ENCODE results near the gene NUP205. TPM values are rescaled to one million over a fixed set of nuclear protein-coding genes. Genes with fewer than 3 reads are reported as not detected.
A peak's percentile ranks its signal among the peaks of the same experiment; 100 is the strongest.

NUP205 gene
- total and polyA plus RNA-seq, 2 experiments from 2014 or later = 15.2 to 44.6 TPM

- no peak for TF ChIP-seq CTCF (IDR thresholded peaks at IDR 0.05; ENCODE audit: poor library complexity)
- no peak for TF ChIP-seq EZH2 (IDR thresholded peaks at IDR 0.05; ENCODE audit: borderline replicate concordance)
- TF ChIP-seq EZH2phosphoT487 (IDR thresholded peaks at IDR 0.05; ENCODE audit: low read depth, severe bottlenecking, unreplicated experiment) = no peak
- Histone ChIP-seq H3K79me2 (no peaks in the 10 kb centered on the region), H3K4me2 (no peak overlapping the region), H3K36me3 (replicated peaks; ENCODE audit: insufficient read depth, low read depth) (no peaks in the 10 kb centered on the region), H2AFZ (no peak overlapping the region), H3K4me1 (ENCODE audit: insufficient read depth) (no peaks in the 10 kb centered on the region), H3K9me3 (ENCODE audit: low read depth) (no peaks in the 10 kb centered on the region), H3K27me3 (no peaks in the 10 kb centered on the region), H3K4me3 (no peak overlapping the region), H4K20me1 (ENCODE audit: insufficient read depth, poor library complexity, severe bottlenecking) (no peaks in the 10 kb centered on the region), H3K27ac (no peak overlapping the region), H3K9me2 (replicated peaks; ENCODE audit: insufficient read depth) (no peaks in the 10 kb centered on the region)
- DNase-seq (ENCODE audit: low spot score) = no peak
- WGBS (ENCODE audit: low lambda C conversion rate, missing lambda C conversion rate) = 69% methylated on average over 3 of the region's 3 CpGs
Measured at GRCh38 chr7:135552148-135552547, 5.6 kb upstream of the NUP205 start.

- H3K27ac ChIP-seq = no peak overlapping the region
- H2AFZ ChIP-seq = no peak overlapping the region
- DNase-seq (ENCODE audit: low spot score) = no peak
- no peak overlapping the region for H3K4me2 ChIP-seq
- TF ChIP-seq CTCF (IDR thresholded peaks at IDR 0.05; ENCODE audit: poor library complexity) = no peak
- TF ChIP-seq EZH2 (IDR thresholded peaks at IDR 0.05; ENCODE audit: borderline replicate concordance) = no peak
- TF ChIP-seq EZH2phosphoT487 (IDR thresholded peaks at IDR 0.05; ENCODE audit: low read depth, severe bottlenecking, unreplicated experiment) = no peak
- H3K79me2 ChIP-seq = no peaks in the 10 kb centered on the region
- H3K4me1 ChIP-seq (ENCODE audit: insufficient read depth) = no peaks in the 10 kb centered on the region
- WGBS (ENCODE audit: low lambda C conversion rate, missing lambda C conversion rate) = 94% methylated on average over 3 of the region's 3 CpGs
- no peaks in the 10 kb centered on the region for H3K9me3 ChIP-seq (ENCODE audit: low read depth)
- H3K9me2 ChIP-seq (replicated peaks; ENCODE audit: insufficient read depth) = no peaks in the 10 kb centered on the region
- no peaks in the 10 kb centered on the region for H3K27me3 ChIP-seq
- no peak overlapping the region for H3K4me3 ChIP-seq
- no peaks in the 10 kb centered on the region for H3K36me3 ChIP-seq (replicated peaks; ENCODE audit: insufficient read depth, low read depth)
- no peaks in the 10 kb centered on the region for H4K20me1 ChIP-seq (ENCODE audit: insufficient read depth, poor library complexity, severe bottlenecking)
Measured at GRCh38 chr7:135553346-135553745, 4.4 kb upstream of the NUP205 start.

GRCh38 chr7:135558337-135558767 lies 635 bp downstream of the NUP205 start:
- Histone ChIP-seq H3K79me2 (peaks cover 46% of the 10 kb centered on the region), H3K9me2 (replicated peaks; ENCODE audit: insufficient read depth) (no peaks in the 10 kb centered on the region), H3K27me3 (no peaks in the 10 kb centered on the region), H3K36me3 (replicated peaks; ENCODE audit: insufficient read depth, low read depth) (no peaks in the 10 kb centered on the region), H4K20me1 (ENCODE audit: insufficient read depth, poor library complexity, severe bottlenecking) (no peaks in the 10 kb centered on the region), H3K27ac (peak overlapping the region; percentile 87), H2AFZ (peak overlapping the region; percentile 72), H3K4me2 (peak overlapping the region; percentile 87), H3K9me3 (ENCODE audit: low read depth) (no peaks in the 10 kb centered on the region), H3K4me3 (peak overlapping the region; percentile 63), H3K4me1 (ENCODE audit: insufficient read depth) (peaks cover 5% of the 10 kb centered on the region)
- DNase-seq (ENCODE audit: low spot score) = peak; percentile 73
- under 1% methylated on average over 16 of the region's 16 CpGs for WGBS (ENCODE audit: low lambda C conversion rate, missing lambda C conversion rate)
- no peak for TF ChIP-seq EZH2 (IDR thresholded peaks at IDR 0.05; ENCODE audit: borderline replicate concordance)
- TF ChIP-seq CTCF (IDR thresholded peaks at IDR 0.05; ENCODE audit: poor library complexity) = peak; percentile 64
- no peak for TF ChIP-seq EZH2phosphoT487 (IDR thresholded peaks at IDR 0.05; ENCODE audit: low read depth, severe bottlenecking, unreplicated experiment)

- Histone ChIP-seq H3K27ac (peak overlapping the region; percentile 87), H3K79me2 (peaks cover 51% of the 10 kb centered on the region), H4K20me1 (ENCODE audit: insufficient read depth, poor library complexity, severe bottlenecking) (no peaks in the 10 kb centered on the region), H3K27me3 (no peaks in the 10 kb centered on the region), H3K36me3 (replicated peaks; ENCODE audit: insufficient read depth, low read depth) (no peaks in the 10 kb centered on the region), H3K9me2 (replicated peaks; ENCODE audit: insufficient read depth) (no peaks in the 10 kb centered on the region), H3K9me3 (ENCODE audit: low read depth) (no peaks in the 10 kb centered on the region), H3K4me2 (peak overlapping the region; percentile 87), H3K4me1 (ENCODE audit: insufficient read depth) (peaks cover 5% of the 10 kb centered on the region), H3K4me3 (peak overlapping the region; percentile 63), H2AFZ (peak overlapping the region; percentile 72)
- DNase-seq (ENCODE audit: low spot score) = no peak
- WGBS (ENCODE audit: low lambda C conversion rate, missing lambda C conversion rate) = 72% methylated on average over 5 of the region's 5 CpGs
- TF ChIP-seq CTCF (IDR thresholded peaks at IDR 0.05; ENCODE audit: poor library complexity) = no peak
- no peak for TF ChIP-seq EZH2 (IDR thresholded peaks at IDR 0.05; ENCODE audit: borderline replicate concordance)
Measured at GRCh38 chr7:135558881-135559280, 1.2 kb downstream of the NUP205 start.

Measured in hepatocyte (in vitro differentiated cells).